SJSA1 (cell line): ENCODE measurements around the gene ERICH3. TPM values are rescaled to one million over a fixed set of nuclear protein-coding genes. Genes with fewer than 3 reads are reported as not detected.

Experiments
- DNase-seq, 2 experiments: peaks; one replicate each; pipeline ENCODE4 v3.0.0-alpha.2; 2015 to 2020; ENCODE audit warnings: low spot score in 2 of 2, low read depth in 1 of 2
- H3K27ac ChIP-seq: fragments of 250-450 bp; sonication (Bioruptor Pico); 2 replicates; pipeline ENCODE4 v1.5.1; 2020; ENCODE audit warnings: mild to moderate bottlenecking, moderate library complexity
- H3K27me3 ChIP-seq: fragments of 250-450 bp; sonication (Bioruptor Pico); replicated peaks from 2 replicates; pipeline ENCODE4 v1.5.1; 2020; ENCODE audit warnings: mild to moderate bottlenecking, moderate library complexity
- H3K36me3 ChIP-seq: fragments of 250-450 bp; sonication (Bioruptor Pico); 2 replicates; pipeline ENCODE4 v1.5.1; 2020; ENCODE audit warnings: mild to moderate bottlenecking
- H3K4me1 ChIP-seq: fragments of 250-450 bp; sonication (Bioruptor Pico); replicated peaks from 2 replicates; pipeline ENCODE4 v1.6.1; 2021; ENCODE audit warnings: mild to moderate bottlenecking
- H3K4me3 ChIP-seq: fragments of 250-450 bp; sonication (Bioruptor Pico); 2 replicates; pipeline ENCODE4 v1.5.1; 2020; ENCODE audit warnings: mild to moderate bottlenecking
- H3K9me3 ChIP-seq: fragments of 250-450 bp; sonication (Bioruptor Pico); replicated peaks from 2 replicates; pipeline ENCODE4 v1.5.1; 2020; ENCODE audit warnings: mild to moderate bottlenecking
- total RNA-seq: library from RNA; depleted of rRNA; stranded (reverse); fragments of >200 nt; shearing (Covaris generic); gene quantifications from 2 replicates; pipeline ENCODE4 v1.2.3, GENCODE V29; 2014

The ERICH3 gene
- total RNA-seq, 1 experiment from 2014 or later = not detected

DNA sequence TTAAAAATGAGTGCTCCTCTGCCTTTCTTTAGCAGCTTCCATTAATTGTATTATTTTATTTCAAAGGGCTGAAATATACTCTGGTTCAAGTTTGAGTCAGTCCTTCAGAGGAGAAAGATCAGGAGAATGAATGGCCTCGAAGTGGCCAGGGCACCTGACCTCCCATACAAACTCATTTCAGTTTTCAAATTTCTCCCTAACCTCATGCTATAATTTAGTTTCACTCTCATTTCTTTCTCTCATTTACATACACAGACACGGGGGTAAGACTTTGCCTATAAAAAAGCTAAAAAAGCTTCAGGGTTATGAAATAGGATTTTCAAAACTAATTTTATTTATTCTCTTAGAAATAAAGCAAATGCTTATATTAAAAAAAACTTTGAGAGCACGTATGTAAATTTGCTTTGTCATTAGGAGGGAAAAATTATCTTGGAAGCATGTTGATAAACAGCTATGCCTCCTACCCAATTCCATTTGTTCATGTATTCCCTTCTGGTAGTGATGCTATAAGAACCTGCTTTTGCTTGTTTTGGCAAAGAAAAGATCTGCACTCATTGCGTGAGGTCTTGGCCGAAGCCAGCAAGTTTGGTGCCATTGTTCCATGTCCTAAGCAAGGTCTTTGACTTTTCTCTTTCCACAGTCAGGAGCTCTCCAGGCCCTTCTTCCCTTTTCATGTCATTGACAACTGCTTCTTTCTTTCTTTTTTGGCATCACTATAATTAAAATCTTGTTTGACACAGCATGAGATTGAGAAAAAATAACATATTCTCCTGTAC is 80.8 kb downstream of the ERICH3 start:
- H3K9me3 ChIP-seq = no peaks in the 10 kb centered on the region
- H3K4me3 ChIP-seq = no peak overlapping the region
- 0 out of 2 replicates have a peak, but pooled peaks cover 3% of the 10 kb centered on the region for H3K27me3 ChIP-seq
- H3K4me1 ChIP-seq = no peaks in the 10 kb centered on the region
- DNase-seq = no peak
- H3K27ac ChIP-seq = no peak overlapping the region
- no peaks in the 10 kb centered on the region for H3K36me3 ChIP-seq

DNA sequence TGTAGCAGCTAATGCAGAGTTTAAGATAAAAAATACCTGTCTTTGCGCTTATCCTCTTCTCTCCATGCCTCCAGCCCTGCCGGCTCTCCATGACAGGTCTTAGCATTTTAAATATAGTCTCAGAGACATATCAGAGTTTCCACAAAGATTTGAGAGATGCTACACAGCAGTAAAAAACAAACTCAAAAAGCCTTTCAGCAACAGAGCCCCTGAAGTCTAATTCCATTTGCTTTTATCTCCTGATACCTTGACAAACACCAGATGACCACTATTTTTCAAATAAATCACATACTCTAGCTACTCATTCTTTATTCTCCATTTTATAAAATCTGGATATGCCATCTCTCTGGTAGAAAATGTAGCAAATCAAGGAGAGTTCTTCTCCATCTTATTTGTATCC is 81.6 kb downstream of the ERICH3 start:
- Histone ChIP-seq H3K4me3 (no peak overlapping the region), H3K27ac (no peak overlapping the region), H3K36me3 (no peaks in the 10 kb centered on the region), H3K27me3 (0 out of 2 replicates have a peak, but pooled peaks cover 3% of the 10 kb centered on the region), H3K9me3 (no peaks in the 10 kb centered on the region), H3K4me1 (no peaks in the 10 kb centered on the region)
- no peak for DNase-seq

DNA sequence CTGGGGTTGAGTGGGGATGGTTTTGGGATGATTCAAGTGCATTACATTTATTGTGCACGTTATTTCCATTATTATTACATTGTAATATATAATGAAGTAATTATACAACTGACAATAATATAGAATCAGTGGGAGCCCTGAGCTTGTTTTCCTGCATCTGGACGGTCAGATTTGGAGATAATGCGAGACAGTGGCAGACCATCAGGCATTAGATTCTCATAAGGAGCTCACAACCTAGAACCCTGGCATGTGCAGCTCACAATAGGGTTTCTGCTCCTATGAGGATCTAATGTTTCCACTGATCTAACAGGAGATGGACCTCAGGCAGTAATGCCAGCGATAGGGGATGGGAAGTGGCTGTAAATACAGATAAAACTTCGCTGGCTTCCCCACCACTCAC is 83.3 kb downstream of the ERICH3 start:
- no peak overlapping the region for H3K27ac ChIP-seq
- no peaks in the 10 kb centered on the region for H3K4me1 ChIP-seq
- H3K36me3 ChIP-seq = no peaks in the 10 kb centered on the region
- DNase-seq = no peak
- no peak overlapping the region for H3K4me3 ChIP-seq
- H3K9me3 ChIP-seq = no peaks in the 10 kb centered on the region
- 0 out of 2 replicates have a peak, but pooled peaks cover 3% of the 10 kb centered on the region for H3K27me3 ChIP-seq

DNA sequence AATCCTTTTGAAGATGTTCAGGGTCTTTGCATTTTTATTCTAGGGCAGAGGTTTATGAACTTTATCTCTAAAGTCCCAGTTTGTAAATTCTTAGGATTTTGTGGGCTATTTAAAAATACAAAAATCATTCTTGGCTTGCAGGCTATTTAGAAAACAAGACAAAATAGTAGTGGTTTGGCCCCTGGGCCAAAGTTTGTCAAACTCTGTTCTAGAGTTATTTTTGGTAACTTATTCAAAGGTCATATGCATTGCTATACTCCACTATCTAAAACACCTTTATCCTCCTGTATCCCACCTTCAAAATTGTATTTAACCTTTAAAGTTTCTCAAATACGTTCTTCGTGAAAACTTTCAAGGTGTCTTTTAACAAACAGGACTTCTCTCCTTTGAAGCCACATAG is 85.7 kb downstream of the ERICH3 start:
- no peak for DNase-seq
- H3K9me3 ChIP-seq = no peaks in the 10 kb centered on the region
- H3K4me1 ChIP-seq = no peaks in the 10 kb centered on the region
- 0 out of 2 replicates have a peak, but pooled peaks cover 3% of the 10 kb centered on the region for H3K27me3 ChIP-seq
- H3K36me3 ChIP-seq = no peaks in the 10 kb centered on the region
- H3K27ac ChIP-seq = no peak overlapping the region
- no peak overlapping the region for H3K4me3 ChIP-seq

DNA sequence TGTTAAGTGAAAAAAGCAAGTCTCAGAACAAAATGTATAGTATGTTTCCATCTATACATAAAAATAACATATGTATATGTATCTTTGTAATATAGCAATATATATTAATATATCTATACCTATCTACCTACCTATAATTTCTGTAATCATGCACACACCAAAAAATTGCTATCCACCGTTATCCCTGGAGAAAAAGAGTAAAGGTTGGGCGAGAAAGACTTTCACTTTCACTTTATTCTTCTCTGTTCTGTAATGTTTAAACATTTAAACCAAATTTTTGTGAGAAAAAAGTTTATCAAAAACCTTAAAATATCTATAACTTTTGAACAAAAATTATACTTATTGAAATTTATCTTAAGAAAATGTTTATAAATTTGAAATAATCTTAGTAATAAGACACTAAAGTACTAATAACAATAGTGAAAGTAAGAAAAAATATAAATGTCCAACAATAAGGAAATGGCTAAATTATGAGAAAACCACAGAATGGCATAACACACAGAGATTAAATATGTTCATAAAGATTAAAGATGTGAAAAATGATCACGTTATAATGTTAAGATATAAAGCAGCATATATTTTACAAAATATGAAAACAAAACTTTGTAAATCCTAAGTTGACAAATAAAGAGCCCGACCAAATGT is 87.2 kb downstream of the ERICH3 start:
- 0 out of 2 replicates have a peak, but pooled peaks cover 3% of the 10 kb centered on the region for H3K27me3 ChIP-seq
- no peaks in the 10 kb centered on the region for H3K9me3 ChIP-seq
- H3K27ac ChIP-seq = no peak overlapping the region
- H3K4me1 ChIP-seq = no peaks in the 10 kb centered on the region
- no peak for DNase-seq
- H3K4me3 ChIP-seq = peak overlapping the region; percentile 15
- H3K36me3 ChIP-seq = no peaks in the 10 kb centered on the region

DNA sequence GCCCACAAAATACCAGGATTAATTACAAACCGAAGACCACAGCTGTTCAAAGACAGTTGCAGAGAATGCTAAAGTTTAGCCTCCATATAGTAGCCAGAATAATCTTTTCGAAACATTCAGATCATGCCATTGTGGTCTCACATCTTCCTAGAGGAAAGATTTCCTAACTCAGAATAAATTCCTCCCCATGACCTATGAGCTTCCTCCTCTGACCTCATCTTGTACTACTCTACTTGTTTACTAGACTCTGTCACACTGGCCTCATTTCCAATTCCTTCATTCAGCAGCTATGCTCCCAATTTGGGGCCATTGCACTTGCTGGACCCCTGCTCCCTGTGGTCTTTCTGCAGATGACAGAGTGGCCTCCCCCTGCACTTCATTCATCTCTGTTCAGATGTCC is 89.4 kb downstream of the ERICH3 start:
- no peak for DNase-seq
- H3K27ac ChIP-seq = no peak overlapping the region
- H3K27me3 ChIP-seq = 0 out of 2 replicates have a peak, but pooled peaks cover 3% of the 10 kb centered on the region
- no peaks in the 10 kb centered on the region for H3K9me3 ChIP-seq
- no peak overlapping the region for H3K4me3 ChIP-seq
- no peaks in the 10 kb centered on the region for H3K36me3 ChIP-seq
- H3K4me1 ChIP-seq = no peaks in the 10 kb centered on the region

DNA sequence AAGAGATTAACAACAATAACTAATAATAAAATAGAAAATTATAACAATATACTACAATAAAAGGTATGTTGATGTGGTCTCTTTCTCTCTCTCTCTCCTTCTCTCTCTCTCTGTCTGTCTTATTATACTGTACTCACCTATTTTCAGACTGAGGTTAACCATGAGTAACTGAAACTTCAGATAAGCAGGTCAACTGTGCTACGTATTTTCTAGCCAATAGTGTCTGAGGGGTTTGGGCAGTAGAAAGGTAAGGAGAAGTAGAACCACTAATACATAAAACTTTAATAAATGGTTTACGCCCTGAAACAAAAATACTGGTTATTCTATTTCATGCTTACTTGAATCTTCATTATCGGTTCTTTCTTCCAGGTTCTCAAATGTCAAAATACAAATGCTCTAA is 90.2 kb downstream of the ERICH3 start:
- H3K36me3 ChIP-seq = no peaks in the 10 kb centered on the region
- H3K27me3 ChIP-seq = no peaks in the 10 kb centered on the region
- no peak overlapping the region for H3K27ac ChIP-seq
- no peak overlapping the region for H3K4me3 ChIP-seq
- H3K4me1 ChIP-seq = no peaks in the 10 kb centered on the region
- DNase-seq = no peak
- no peaks in the 10 kb centered on the region for H3K9me3 ChIP-seq

DNA sequence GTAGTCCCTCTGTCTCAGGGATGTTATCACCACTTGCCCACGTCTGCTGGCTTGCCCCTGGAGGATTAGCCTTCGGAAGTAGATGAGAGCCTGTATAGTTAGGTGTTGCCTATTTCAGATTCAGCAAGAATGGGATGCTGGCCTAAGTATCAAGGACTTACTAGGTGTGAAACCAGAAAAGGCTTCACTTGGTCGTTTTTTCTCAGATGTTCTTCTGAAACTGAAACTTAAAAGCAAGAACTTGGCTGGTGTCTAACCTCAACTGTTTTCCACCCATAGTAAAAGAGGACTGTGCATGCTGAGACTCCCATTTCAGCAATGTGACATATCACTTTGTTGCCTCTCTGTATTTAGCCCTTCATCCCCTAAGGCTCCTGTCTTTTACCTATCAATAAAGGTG is 94.2 kb downstream of the ERICH3 start:
- Histone ChIP-seq H3K9me3 (no peaks in the 10 kb centered on the region), H3K27me3 (0 out of 2 replicates have a peak, but pooled peaks cover 4% of the 10 kb centered on the region), H3K27ac (no peak overlapping the region), H3K36me3 (no peaks in the 10 kb centered on the region), H3K4me3 (no peak overlapping the region), H3K4me1 (no peaks in the 10 kb centered on the region)
- DNase-seq = no peak

DNA sequence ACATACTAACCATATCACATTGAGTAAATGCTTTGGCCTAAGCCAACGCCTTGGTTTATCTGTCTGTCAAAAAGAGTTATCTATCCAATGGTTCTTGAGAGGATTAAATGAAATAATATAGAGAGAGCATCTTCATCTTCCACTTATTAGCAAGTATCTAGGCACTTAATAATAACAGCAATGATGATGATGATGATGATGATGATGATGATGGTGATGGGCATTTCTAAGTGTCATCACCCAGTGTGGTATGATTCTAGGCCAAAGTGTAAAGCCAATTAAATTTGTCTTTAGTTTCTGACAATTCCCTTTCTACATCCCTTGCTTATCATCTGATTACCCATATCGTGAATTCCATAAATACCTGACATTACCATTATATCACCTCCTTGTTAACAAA is 95.5 kb downstream of the ERICH3 start:
- DNase-seq = no peak
- 0 out of 2 replicates have a peak, but pooled peaks cover 4% of the 10 kb centered on the region for H3K27me3 ChIP-seq
- H3K4me1 ChIP-seq = no peaks in the 10 kb centered on the region
- H3K27ac ChIP-seq = no peak overlapping the region
- no peaks in the 10 kb centered on the region for H3K36me3 ChIP-seq
- H3K9me3 ChIP-seq = no peaks in the 10 kb centered on the region
- H3K4me3 ChIP-seq = no peak overlapping the region

DNA sequence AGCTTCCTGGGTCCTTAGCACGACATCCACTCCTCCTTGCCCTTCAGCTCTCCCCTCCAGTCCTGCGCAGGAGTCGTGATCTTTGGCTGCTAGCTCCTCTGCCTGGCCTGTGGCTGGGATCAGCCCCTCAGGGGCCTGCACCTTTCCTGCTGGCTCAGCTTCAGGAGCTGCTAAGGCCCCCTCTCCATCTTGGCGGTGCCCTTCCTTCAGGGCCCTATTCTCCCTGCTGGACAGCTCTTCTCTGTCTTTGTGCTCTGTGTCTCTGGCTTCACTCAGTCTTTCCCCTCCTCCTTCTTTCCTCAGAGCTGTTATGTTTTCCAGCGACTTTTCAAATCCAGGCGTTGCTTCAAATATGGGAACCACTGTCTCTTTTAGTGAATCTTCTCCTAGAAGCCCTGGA is 101.7 kb downstream of the ERICH3 start:
- Histone ChIP-seq H3K4me1 (no peaks in the 10 kb centered on the region), H3K27ac (no peak overlapping the region), H3K4me3 (no peak overlapping the region), H3K27me3 (0 out of 2 replicates have a peak, but pooled peaks cover 4% of the 10 kb centered on the region), H3K9me3 (no peaks in the 10 kb centered on the region), H3K36me3 (no peaks in the 10 kb centered on the region)
- DNase-seq = no peak

DNA sequence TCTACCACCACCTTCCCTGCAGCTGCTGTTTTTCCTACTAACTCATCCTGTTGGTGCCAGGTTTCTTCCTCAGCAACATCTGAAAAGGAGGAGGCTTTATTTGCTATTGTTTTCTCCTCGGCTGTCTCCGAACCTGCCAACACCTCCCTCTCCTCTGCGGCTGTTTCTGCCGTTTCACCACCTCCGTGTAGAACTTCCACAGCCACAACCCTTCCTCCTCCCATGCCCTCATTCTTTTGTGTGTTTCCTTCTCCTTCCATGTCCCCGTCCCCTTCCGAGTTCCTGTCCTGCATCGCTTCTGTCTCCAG is 102.1 kb downstream of the ERICH3 start:
- Histone ChIP-seq H3K4me3 (no peak overlapping the region), H3K27me3 (0 out of 2 replicates have a peak, but pooled peaks cover 4% of the 10 kb centered on the region), H3K9me3 (no peaks in the 10 kb centered on the region), H3K27ac (no peak overlapping the region), H3K4me1 (no peaks in the 10 kb centered on the region), H3K36me3 (no peaks in the 10 kb centered on the region)
- DNase-seq = no peak

DNA sequence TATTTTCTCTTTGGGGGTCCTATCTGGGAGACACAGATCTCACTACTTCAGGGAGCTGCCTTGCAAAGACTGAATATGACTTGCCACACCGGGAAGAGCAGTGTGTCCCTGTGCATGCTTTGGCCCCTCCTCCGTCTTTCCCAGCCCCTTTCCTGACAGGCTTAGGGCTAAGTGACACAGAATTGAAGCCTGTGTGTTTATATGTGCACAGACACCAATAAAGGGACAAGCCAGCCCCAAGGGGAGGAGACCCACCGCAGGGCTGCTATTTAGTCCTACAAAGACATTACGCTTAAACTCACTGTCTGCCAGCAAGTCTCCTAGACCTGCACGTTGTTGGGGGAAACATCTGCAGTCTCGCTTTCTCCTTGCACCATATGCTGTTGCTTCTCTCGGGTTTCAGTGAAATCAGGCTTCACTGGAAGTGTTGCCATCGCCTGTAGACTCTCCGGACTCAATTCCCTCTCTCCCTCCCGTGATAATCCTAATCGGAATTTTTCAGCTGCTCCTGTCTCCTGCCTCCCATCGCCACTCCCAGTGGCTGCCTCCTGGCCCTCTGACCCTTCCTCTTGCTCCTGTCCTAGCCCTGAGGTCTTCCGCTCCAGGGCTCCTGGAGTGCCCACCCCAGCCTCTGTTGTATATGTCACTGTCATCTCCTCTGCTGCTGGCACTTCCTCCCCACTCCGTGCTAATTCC is 102.6 kb downstream of the ERICH3 start:
- Histone ChIP-seq H3K36me3 (no peaks in the 10 kb centered on the region), H3K9me3 (no peaks in the 10 kb centered on the region), H3K27ac (no peak overlapping the region), H3K27me3 (0 out of 2 replicates have a peak, but pooled peaks cover 4% of the 10 kb centered on the region), H3K4me3 (no peak overlapping the region), H3K4me1 (no peaks in the 10 kb centered on the region)
- DNase-seq = no peak

DNA sequence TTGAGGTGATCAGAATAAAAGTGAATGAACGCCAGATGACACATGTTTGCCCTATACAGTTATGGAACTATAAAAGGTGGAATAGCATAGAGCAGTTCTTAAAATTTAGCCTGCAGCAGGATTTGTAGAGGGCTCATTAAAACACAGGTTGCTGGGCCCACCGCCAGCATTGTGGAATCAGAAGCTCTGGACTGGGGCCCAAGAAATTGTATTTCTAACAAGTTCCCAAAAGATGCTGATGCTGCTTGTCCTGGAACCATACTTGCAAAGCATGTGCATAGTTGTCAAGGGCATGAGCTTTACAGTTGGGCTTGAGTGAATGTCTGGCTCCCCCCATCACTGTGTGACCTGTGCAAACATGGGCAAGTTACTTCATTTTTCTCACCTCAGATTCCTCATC is 123.7 kb downstream of the ERICH3 start:
- Histone ChIP-seq H3K9me3 (no peaks in the 10 kb centered on the region), H3K27me3 (no peaks in the 10 kb centered on the region; the same call in 1 of the 2 replicates), H3K4me1 (no peaks in the 10 kb centered on the region), H3K36me3 (no peaks in the 10 kb centered on the region), H3K27ac (no peak overlapping the region), H3K4me3 (no peak overlapping the region)
- no peak for DNase-seq
